WERI-Rb-1 (cell line): Measurements from ENCODE around the gene INTS15.
"Not testable (repeated sequence)": the region's sequence is repeated elsewhere in the genome, so short reads cannot be mapped to it uniquely, and the experiment has no call there.

Source experiments
- DNase-seq: peaks from one replicate; pipeline ENCODE4 v3.0.0-alpha.2; 2020
- H3K27ac ChIP-seq: fragments of 250-450 bp; sonication (Bioruptor Pico); 2 replicates; pipeline ENCODE4 v1.5.1; 2020; ENCODE audit warnings: mild to moderate bottlenecking, moderate library complexity
- H3K27me3 ChIP-seq: fragments of 250-450 bp; sonication (Bioruptor Pico); 2 replicates; pipeline ENCODE4 v1.5.1; 2021; ENCODE audit warnings: mild to moderate bottlenecking, low read depth, moderate library complexity; ENCODE audit not compliant: insufficient read depth, severe bottlenecking
- H3K36me3 ChIP-seq: fragments of 250-450 bp; sonication (Bioruptor Pico); 2 replicates; pipeline ENCODE4 v1.5.1; 2020; ENCODE audit warnings: mild to moderate bottlenecking, moderate library complexity
- H3K4me3 ChIP-seq: 2 replicates; pipeline ENCODE4 v1.5.1; 2011; ENCODE audit warnings: low read depth, mild to moderate bottlenecking, control low read depth, low read length
- H3K9me3 ChIP-seq: fragments of 250-450 bp; sonication (Bioruptor Pico); 2 replicates; pipeline ENCODE4 v1.5.1; 2021; ENCODE audit warnings: mild to moderate bottlenecking, moderate library complexity; ENCODE audit not compliant: severe bottlenecking
- CTCF ChIP-seq: IDR thresholded peaks from 2 replicates; pipeline ENCODE4 v1.5.1; 2011; ENCODE audit warnings: low read depth, mild to moderate bottlenecking, control low read depth, inconsistent platforms, low read length

INTS15 gene

GRCh38 chr7:6628045-6628444 lies 38.2 kb downstream of the INTS15 start:
- no peak for DNase-seq
- Histone ChIP-seq H3K36me3 (peaks cover 16% of the 10 kb centered on the region), H3K9me3 (no peaks in the 10 kb centered on the region), H3K4me3 (no peak overlapping the region), H3K27ac (no peak overlapping the region), H3K27me3 (no peaks in the 10 kb centered on the region)
- TF ChIP-seq CTCF = no peak

- Histone ChIP-seq H3K27ac (no peak overlapping the region), H3K4me3 (no peak overlapping the region), H3K36me3 (peaks cover 3% of the 10 kb centered on the region; the same call in 1 of the 2 replicates), H3K9me3 (no peaks in the 10 kb centered on the region), H3K27me3 (no peaks in the 10 kb centered on the region)
- no peak for DNase-seq
- no peak for TF ChIP-seq CTCF
These were observed 40.4 kb downstream of the INTS15 start for GRCh38 chr7:6630007-6630849.

DNA sequence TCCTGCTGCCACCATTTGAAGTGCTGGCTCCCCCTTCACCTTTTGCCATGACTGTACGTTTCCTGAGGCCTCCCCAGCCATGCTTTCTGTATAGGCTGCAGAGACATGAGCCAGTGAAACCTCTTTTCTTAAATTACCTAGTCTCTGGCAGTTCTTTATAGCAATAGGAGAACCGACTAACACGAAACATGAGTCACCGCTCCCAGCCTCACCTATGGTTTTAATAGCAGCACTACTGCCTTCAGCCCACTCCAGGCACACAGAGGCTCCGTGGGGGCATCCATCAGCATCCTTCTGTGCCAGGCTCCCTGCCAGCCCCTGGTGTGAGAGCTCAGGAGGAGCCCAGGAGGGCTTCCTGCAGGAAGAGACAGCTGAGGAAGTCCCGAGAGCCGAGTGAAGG lies 41.8 kb downstream of the INTS15 start:
- no peak for TF ChIP-seq CTCF
- no peak for DNase-seq
- H3K4me3 ChIP-seq = no peak overlapping the region
- H3K27me3 ChIP-seq = no peaks in the 10 kb centered on the region
- H3K27ac ChIP-seq = no peak overlapping the region
- H3K9me3 ChIP-seq = no peaks in the 10 kb centered on the region
- H3K36me3 ChIP-seq = no peaks in the 10 kb centered on the region

- DNase-seq = no peak
- H3K27ac ChIP-seq = no peak overlapping the region
These were observed 44.2 kb downstream of the INTS15 start for GRCh38 chr7:6634021-6634420.

GRCh38 chr7:6634971-6635370 lies 45.1 kb downstream of the INTS15 start:
- not testable (repeated sequence) for H3K27me3 ChIP-seq, H3K9me3 ChIP-seq, DNase-seq, H3K27ac ChIP-seq, H3K4me3 ChIP-seq
- H3K36me3 ChIP-seq = peaks cover 15% of the 10 kb centered on the region

More at GRCh38 chr7:6634021-6634420, 44.2 kb downstream of the INTS15 start:
- TF ChIP-seq CTCF = no peak
- Histone ChIP-seq H3K9me3 (no peaks in the 10 kb centered on the region), H3K4me3 (no peak overlapping the region), H3K36me3 (peaks cover 6% of the 10 kb centered on the region), H3K27me3 (no peaks in the 10 kb centered on the region)

GRCh38 chr7:6636741-6637543 lies 47.1 kb downstream of the INTS15 start, which contains the start of gene ZNF316:
Gene ZNF316 (plus strand): TSS chr7:6637318. CDS start chr7:6642410, 5,092 bp downstream.
- H3K4me3 ChIP-seq = peak within 1 kb of the TSS; percentile 77
- no peaks in the 10 kb centered on the region for H3K27me3 ChIP-seq
- H3K27ac ChIP-seq = peak within 1 kb of the TSS; percentile 88
- H3K9me3 ChIP-seq = no peaks in the 10 kb centered on the region
- DNase-seq = peak; percentile 62
- H3K36me3 ChIP-seq = peaks cover 35% of the 10 kb centered on the region
- no peak for TF ChIP-seq CTCF
